Fibroblast of lung (primary cell): ENCODE results near the gene LHFPL2. TPM values are rescaled to one million over a fixed set of nuclear protein-coding genes. Genes with fewer than 3 reads are reported as not detected.

Source experiments
- DNase-seq, 2 donors: peaks; one replicate each; pipeline versions ENCODE4 v3.0.0 to v3.0.0-alpha.2; 2010; ENCODE audit warnings: low read depth in 2 of 2
- H2AFZ ChIP-seq: 2 replicates; pipeline ENCODE4 v1.5.1; 2012; ENCODE audit warnings: low read length, control low read depth, inconsistent platforms
- H3K27ac ChIP-seq: 2 replicates; pipeline ENCODE4 v1.5.1; 2011; ENCODE audit warnings: low read length, control low read depth; ENCODE audit not compliant: insufficient read depth
- H3K27me3 ChIP-seq: 2 replicates; pipeline ENCODE4 v1.5.1; 2011; ENCODE audit warnings: mild to moderate bottlenecking, low read length; ENCODE audit not compliant: control insufficient read depth, insufficient read depth
- H3K36me3 ChIP-seq: 2 replicates; pipeline ENCODE4 v1.5.1; 2011; ENCODE audit warnings: low read length; ENCODE audit not compliant: control insufficient read depth, insufficient read depth
- H3K4me1 ChIP-seq: 2 replicates; pipeline ENCODE4 v1.5.1; 2011; ENCODE audit warnings: low read length; ENCODE audit not compliant: control insufficient read depth, insufficient read depth; ENCODE audit errors: extremely low read depth
- H3K4me2 ChIP-seq: 2 replicates; pipeline ENCODE4 v1.5.1; 2011; ENCODE audit warnings: low read length, control low read depth; ENCODE audit not compliant: insufficient read depth; ENCODE audit errors: extremely low read depth
- H3K4me3 ChIP-seq, 4 experiments: fragments of 200-600 bp in 1 of 4; sonication (generic) in 1 of 4; replicated peaks in 1 of 4; 2 replicates each; pipeline ENCODE4 v1.5.1; 2011 to 2016; ENCODE audit warnings: low read length in 4 of 4, low read depth in 3 of 4, mild to moderate bottlenecking in 3 of 4, control low read depth in 2 of 4, inconsistent platforms in 1 of 4, mixed read lengths in 1 of 4; ENCODE audit not compliant: insufficient read depth in 1 of 4; ENCODE audit errors: control extremely low read depth in 1 of 4
- H3K79me2 ChIP-seq: 2 replicates; pipeline ENCODE4 v1.5.1; 2012; ENCODE audit warnings: mild to moderate bottlenecking, low read length, inconsistent platforms; ENCODE audit not compliant: control insufficient read depth, insufficient read depth
- H3K9ac ChIP-seq: 2 replicates; pipeline ENCODE4 v1.5.1; 2011; ENCODE audit warnings: mild to moderate bottlenecking, low read length, control low read depth; ENCODE audit not compliant: insufficient read depth
- H3K9me3 ChIP-seq: 2 replicates; pipeline ENCODE4 v1.5.1; 2012; ENCODE audit warnings: low read depth, low read length; ENCODE audit not compliant: control insufficient read depth, insufficient read depth
- H4K20me1 ChIP-seq: 2 replicates; pipeline ENCODE4 v1.5.1; 2011; ENCODE audit warnings: low read length; ENCODE audit not compliant: control insufficient read depth, insufficient read depth; ENCODE audit errors: extremely low read depth
- EZH2 ChIP-seq: IDR thresholded peaks from 2 replicates; pipeline ENCODE4 v1.5.1; 2012; ENCODE audit warnings: low read length, control low read depth, mild to moderate bottlenecking; ENCODE audit errors: missing control alignments
- polyA plus RNA-seq, 2 donors: library from polyadenylated mRNA; depleted of rRNA in 1 of 2; stranded (reverse) in 1 of 2; unstranded in 1 of 2; fragments of >200 nt; gene quantifications; 2 replicates each; pipeline ENCODE4 v1.2.1, GENCODE V29; 2011 to 2012; ENCODE audit warnings: missing spikeins in 1 of 2
- total RNA-seq: library from RNA; depleted of rRNA; stranded (reverse); fragments of >200 nt; gene quantifications from 2 replicates; pipeline ENCODE4 v1.2.1, GENCODE V29; 2014
- TF ChIP-seq, protein P1 (sequence below), 2 donors: IDR thresholded peaks in 1 of 2; conservative IDR thresholded peaks in 1 of 2; 1 replicate in 1 of 2; 2 replicates in 1 of 2; pipeline ENCODE4 v1.5.1; 2011 to 2012; ENCODE audit warnings: low read length in 2 of 2, control low read depth in 1 of 2, inconsistent platforms in 1 of 2, low read depth in 1 of 2, mild to moderate bottlenecking in 1 of 2

LHFPL2 gene
- total and polyA plus RNA-seq, 2 donors (not counting 1 experiment from before 2014, with no cell fraction given), result 13.7 to 51.4 TPM

DNA sequence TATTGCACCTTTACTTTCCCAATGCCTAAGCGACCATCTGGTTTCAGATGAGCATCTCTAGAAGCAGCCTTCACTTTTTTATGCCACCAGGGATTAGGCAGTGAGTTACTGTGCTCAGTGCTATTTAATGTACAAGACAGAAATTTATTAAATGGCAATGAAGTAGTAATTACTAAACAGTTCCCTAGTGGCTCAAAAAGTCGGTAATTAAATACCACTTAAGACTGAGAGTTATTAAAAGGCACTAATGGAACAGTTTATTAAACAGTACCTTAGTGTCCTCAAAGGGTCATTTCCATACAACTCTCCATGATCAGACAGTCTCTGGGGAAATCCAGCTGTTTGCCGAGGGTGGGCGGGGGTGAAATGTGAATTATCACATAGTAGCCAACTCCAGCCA is 42.3 kb downstream of the LHFPL2 start:
- no peak overlapping the region for H3K9ac ChIP-seq
- no peak overlapping the region for H3K4me2 ChIP-seq
- no peak overlapping the region for H3K27ac ChIP-seq
- peaks cover 26% of the 10 kb centered on the region for H3K4me1 ChIP-seq
- no peaks in the 10 kb centered on the region for H4K20me1 ChIP-seq
- H2AFZ ChIP-seq, result no peak overlapping the region
- H3K27me3 ChIP-seq, result no peaks in the 10 kb centered on the region
- no peak overlapping the region for H3K4me3 ChIP-seq
- H3K9me3 ChIP-seq, result no peaks in the 10 kb centered on the region
- TF ChIP-seq, protein P1, sequence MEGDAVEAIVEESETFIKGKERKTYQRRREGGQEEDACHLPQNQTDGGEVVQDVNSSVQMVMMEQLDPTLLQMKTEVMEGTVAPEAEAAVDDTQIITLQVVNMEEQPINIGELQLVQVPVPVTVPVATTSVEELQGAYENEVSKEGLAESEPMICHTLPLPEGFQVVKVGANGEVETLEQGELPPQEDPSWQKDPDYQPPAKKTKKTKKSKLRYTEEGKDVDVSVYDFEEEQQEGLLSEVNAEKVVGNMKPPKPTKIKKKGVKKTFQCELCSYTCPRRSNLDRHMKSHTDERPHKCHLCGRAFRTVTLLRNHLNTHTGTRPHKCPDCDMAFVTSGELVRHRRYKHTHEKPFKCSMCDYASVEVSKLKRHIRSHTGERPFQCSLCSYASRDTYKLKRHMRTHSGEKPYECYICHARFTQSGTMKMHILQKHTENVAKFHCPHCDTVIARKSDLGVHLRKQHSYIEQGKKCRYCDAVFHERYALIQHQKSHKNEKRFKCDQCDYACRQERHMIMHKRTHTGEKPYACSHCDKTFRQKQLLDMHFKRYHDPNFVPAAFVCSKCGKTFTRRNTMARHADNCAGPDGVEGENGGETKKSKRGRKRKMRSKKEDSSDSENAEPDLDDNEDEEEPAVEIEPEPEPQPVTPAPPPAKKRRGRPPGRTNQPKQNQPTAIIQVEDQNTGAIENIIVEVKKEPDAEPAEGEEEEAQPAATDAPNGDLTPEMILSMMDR (conservative IDR thresholded peaks at IDR 0.05 in 1 of 2, IDR thresholded peaks at IDR 0.05 in 1 of 2; ENCODE audit: low read depth in 1 of 2, low read length in 2 of 2), result no peak
- TF ChIP-seq EZH2, result no peak
- H3K79me2 ChIP-seq, result no peaks in the 10 kb centered on the region
- H3K36me3 ChIP-seq, result no peaks in the 10 kb centered on the region
- DNase-seq, result no peak

DNA sequence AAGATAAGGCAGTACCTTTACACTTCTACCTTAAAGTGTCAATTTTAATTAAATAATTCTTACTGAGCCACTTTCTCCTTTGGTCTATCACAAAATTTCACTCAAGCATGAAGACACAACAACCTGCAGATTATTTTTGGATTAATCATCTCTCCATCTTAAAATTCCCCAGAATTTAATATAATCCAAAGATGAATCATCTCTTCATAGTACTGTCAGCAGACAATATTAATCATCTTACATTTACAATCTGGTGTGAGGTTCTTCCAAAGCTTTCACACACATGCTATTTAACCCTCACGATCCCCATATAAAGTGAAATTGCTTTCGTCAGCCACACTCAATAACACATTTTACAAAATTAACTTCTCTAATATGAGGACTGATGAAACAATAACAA is 43.0 kb downstream of the LHFPL2 start:
- Histone ChIP-seq H3K4me1 (peaks cover 29% of the 10 kb centered on the region), H3K27ac (no peak overlapping the region), H3K4me3 (no peak overlapping the region), H3K9ac (no peak overlapping the region), H3K4me2 (no peak overlapping the region), H3K79me2 (no peaks in the 10 kb centered on the region), H3K27me3 (no peaks in the 10 kb centered on the region), H4K20me1 (no peaks in the 10 kb centered on the region), H3K36me3 (no peaks in the 10 kb centered on the region), H3K9me3 (no peaks in the 10 kb centered on the region), H2AFZ (no peak overlapping the region)
- TF ChIP-seq, protein P1 (conservative IDR thresholded peaks at IDR 0.05 in 1 of 2, IDR thresholded peaks at IDR 0.05 in 1 of 2; ENCODE audit: low read depth in 1 of 2, low read length in 2 of 2), result no peak
- no peak for TF ChIP-seq EZH2
- DNase-seq, result peak in 1 of 2 donors; percentile 58

DNA sequence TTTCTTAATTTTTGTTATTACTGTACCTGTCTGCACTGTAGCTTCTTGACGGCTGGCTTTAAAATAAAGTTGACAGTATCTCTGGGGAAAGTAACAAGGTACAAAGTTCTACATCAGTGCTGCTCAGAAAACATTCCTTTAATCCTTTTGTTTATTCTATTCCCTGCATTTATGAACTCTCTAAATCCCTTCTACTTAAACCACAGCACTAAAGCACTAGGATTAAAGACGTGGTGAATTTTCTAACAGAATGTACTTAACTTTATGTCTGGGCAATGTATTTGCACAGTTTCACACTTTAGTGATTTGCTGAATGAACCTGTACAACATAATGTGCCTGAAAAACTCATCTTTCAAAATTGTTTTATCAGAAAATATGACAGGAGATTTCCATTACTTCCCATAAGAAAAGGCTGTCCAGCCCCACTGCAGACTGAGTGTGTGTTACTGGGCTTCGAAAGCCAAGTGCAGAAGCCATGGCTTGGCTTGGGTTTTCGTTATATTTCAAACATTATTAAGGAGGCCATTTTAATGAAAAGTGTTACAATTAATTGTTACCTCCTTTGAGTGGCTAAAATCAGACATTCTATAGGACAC is 43.8 kb downstream of the LHFPL2 start:
- DNase-seq, result no peak
- Histone ChIP-seq H3K4me2 (no peak overlapping the region), H3K36me3 (no peaks in the 10 kb centered on the region), H4K20me1 (no peaks in the 10 kb centered on the region), H3K27ac (no peak overlapping the region), H3K27me3 (no peaks in the 10 kb centered on the region), H2AFZ (no peak overlapping the region), H3K9ac (no peak overlapping the region), H3K79me2 (no peaks in the 10 kb centered on the region), H3K4me1 (peaks cover 21% of the 10 kb centered on the region), H3K9me3 (no peaks in the 10 kb centered on the region), H3K4me3 (no peak overlapping the region)
- TF ChIP-seq EZH2, result no peak
- TF ChIP-seq, protein P1 (conservative IDR thresholded peaks at IDR 0.05 in 1 of 2, IDR thresholded peaks at IDR 0.05 in 1 of 2; ENCODE audit: low read depth in 1 of 2, low read length in 2 of 2), result no peak
